ENCODE measurements around the gene BPIFA2. TPM values are rescaled to one million over a fixed set of nuclear protein-coding genes. Genes with fewer than 3 reads are reported as not detected.
A peak's percentile ranks its signal among the peaks of the same experiment; 100 is the strongest.

The BPIFA2 gene
- total RNA-seq, 1 donor from 2014 or later = not detected

- peak in 1 of 2 donors; percentile 85 for DNase-seq (ENCODE audit: extremely low spot score in 2 of 2)
- H3K27ac ChIP-seq = no peak overlapping the region
- intact Hi-C loops (cut with DNase I) = no loop called here
- no peaks in the 10 kb centered on the region for H3K36me3 ChIP-seq
- no peaks in the 10 kb centered on the region for H3K27me3 ChIP-seq
- H3K9me3 ChIP-seq = no peaks in the 10 kb centered on the region
- no peaks in the 10 kb centered on the region for H3K4me1 ChIP-seq
- no peak overlapping the region for H3K4me3 ChIP-seq
- TF ChIP-seq POLR2A (IDR thresholded peaks at IDR 0.05) (no peak), POLR2AphosphoS5 (IDR thresholded peaks at IDR 0.05; ENCODE audit: insufficient read depth in 1 of 2, low read depth in 1 of 2) (no peak)
- TF ChIP-seq, protein P1, sequence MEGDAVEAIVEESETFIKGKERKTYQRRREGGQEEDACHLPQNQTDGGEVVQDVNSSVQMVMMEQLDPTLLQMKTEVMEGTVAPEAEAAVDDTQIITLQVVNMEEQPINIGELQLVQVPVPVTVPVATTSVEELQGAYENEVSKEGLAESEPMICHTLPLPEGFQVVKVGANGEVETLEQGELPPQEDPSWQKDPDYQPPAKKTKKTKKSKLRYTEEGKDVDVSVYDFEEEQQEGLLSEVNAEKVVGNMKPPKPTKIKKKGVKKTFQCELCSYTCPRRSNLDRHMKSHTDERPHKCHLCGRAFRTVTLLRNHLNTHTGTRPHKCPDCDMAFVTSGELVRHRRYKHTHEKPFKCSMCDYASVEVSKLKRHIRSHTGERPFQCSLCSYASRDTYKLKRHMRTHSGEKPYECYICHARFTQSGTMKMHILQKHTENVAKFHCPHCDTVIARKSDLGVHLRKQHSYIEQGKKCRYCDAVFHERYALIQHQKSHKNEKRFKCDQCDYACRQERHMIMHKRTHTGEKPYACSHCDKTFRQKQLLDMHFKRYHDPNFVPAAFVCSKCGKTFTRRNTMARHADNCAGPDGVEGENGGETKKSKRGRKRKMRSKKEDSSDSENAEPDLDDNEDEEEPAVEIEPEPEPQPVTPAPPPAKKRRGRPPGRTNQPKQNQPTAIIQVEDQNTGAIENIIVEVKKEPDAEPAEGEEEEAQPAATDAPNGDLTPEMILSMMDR (IDR thresholded peaks at IDR 0.05) = no peak
These were observed 9.1 kb upstream of the BPIFA2 start for GRCh38 chr20:33158637-33159385.

DNA sequence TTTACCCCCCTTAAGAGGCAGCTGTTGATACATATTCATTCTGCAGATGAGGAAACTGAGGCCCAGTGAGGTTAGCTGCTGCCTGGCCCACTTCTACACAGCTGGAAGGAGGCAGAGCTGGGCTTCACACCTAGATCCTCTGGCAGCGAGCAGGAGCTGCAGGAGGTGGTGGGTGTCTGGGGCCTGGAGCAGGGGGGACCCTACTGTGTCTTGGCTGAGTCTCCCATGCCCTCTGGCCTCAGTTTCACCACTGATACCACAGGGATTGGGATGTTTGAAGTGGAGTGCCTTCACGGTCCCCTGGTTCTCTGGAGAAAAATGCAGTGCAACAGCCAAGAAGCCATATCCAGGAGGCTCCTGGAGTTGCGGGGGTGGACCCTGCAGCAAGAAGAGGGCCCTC is 8.2 kb upstream of the BPIFA2 start:
- intact Hi-C loops (cut with DNase I) = no loop called here
- Histone ChIP-seq H3K4me3 (no peak overlapping the region), H3K4me1 (no peaks in the 10 kb centered on the region), H3K36me3 (no peaks in the 10 kb centered on the region), H3K27me3 (no peaks in the 10 kb centered on the region), H3K27ac (no peak overlapping the region), H3K9me3 (no peaks in the 10 kb centered on the region)
- no peak for DNase-seq (ENCODE audit: extremely low spot score in 2 of 2)
- TF ChIP-seq POLR2A (IDR thresholded peaks at IDR 0.05) = no peak
- TF ChIP-seq POLR2AphosphoS5 (IDR thresholded peaks at IDR 0.05; ENCODE audit: insufficient read depth in 1 of 2, low read depth in 1 of 2) = no peak
- TF ChIP-seq, protein P1 (IDR thresholded peaks at IDR 0.05) = no peak

DNA sequence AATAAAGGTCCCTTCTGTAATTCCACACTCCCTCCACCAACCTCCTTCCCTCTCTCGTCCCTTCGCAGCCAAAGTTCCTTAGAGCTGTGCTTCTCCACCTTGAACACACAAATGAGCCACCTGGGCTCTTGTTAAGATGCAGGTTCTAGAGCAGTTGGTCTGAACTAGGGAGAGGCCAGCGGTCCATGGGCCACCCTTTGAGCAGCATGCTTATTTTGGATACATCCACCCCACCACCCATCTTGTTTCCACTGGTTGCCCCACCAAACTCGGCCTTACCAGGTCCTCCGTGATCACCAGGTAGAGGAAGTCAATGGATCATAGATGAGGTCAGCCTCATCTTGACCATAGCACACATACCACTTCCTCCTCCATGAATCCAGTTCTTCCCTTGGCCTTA is 7.3 kb upstream of the BPIFA2 start:
- Histone ChIP-seq H3K9me3 (no peaks in the 10 kb centered on the region), H3K27me3 (no peaks in the 10 kb centered on the region), H3K4me1 (no peaks in the 10 kb centered on the region), H3K4me3 (no peak overlapping the region), H3K36me3 (no peaks in the 10 kb centered on the region), H3K27ac (no peak overlapping the region)
- DNase-seq (ENCODE audit: extremely low spot score in 2 of 2) = peak in 1 of 2 donors; percentile 55
- intact Hi-C loops (cut with DNase I) = no loop called here
- TF ChIP-seq POLR2AphosphoS5 (IDR thresholded peaks at IDR 0.05; ENCODE audit: insufficient read depth in 1 of 2, low read depth in 1 of 2) = no peak
- TF ChIP-seq, protein P1 (IDR thresholded peaks at IDR 0.05) = no peak
- no peak for TF ChIP-seq POLR2A (IDR thresholded peaks at IDR 0.05)

DNA sequence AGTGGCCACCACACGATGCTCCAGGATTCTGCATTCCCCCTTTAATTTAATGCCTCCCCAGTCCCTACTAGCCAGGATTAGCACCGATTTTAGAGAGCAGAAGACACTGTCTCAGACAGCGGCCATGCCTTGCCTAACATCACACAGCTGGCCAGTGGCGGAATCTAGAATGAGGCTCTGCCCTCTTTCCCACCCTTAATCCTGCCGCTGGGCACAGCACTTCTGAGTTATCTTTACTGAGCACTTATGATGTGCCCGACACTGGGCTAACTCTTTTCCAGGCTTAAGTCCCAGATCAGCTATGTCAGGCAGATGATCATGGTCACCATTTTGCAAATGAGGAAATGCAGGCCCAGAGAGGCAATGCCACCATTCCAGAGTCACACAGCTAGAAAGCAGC is 5.6 kb upstream of the BPIFA2 start:
- intact Hi-C loops (cut with DNase I) = no loop called here
- H3K27ac ChIP-seq = no peak overlapping the region
- no peak for DNase-seq (ENCODE audit: extremely low spot score in 2 of 2)
- H3K4me3 ChIP-seq = no peak overlapping the region
- H3K27me3 ChIP-seq = no peaks in the 10 kb centered on the region
- no peaks in the 10 kb centered on the region for H3K9me3 ChIP-seq
- TF ChIP-seq, protein P1 (IDR thresholded peaks at IDR 0.05) = no peak
- TF ChIP-seq POLR2A (IDR thresholded peaks at IDR 0.05) (no peak), POLR2AphosphoS5 (IDR thresholded peaks at IDR 0.05; ENCODE audit: insufficient read depth in 1 of 2, low read depth in 1 of 2) (no peak)
- H3K36me3 ChIP-seq = no peaks in the 10 kb centered on the region
- no peaks in the 10 kb centered on the region for H3K4me1 ChIP-seq

DNA sequence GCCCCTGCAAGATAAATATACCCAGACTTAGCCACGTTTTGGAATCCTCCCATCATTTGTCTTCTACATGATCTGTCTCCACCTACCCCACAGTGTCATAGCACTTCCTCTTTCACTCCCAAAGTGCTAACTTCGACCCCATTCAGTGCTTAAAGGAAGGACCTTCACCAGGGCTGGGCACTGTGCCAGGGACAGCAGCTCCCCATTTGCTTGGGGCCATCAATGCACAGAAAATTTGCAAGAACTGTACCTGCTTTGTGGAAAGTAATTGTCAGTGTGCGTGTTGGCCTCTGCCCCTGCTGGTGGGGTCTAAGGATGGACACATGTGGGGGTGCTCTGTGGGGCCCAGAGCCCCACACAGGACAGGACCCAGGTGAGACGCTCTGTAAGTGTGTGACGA is 5.2 kb upstream of the BPIFA2 start:
- Histone ChIP-seq H3K27me3 (no peaks in the 10 kb centered on the region), H3K4me1 (no peaks in the 10 kb centered on the region), H3K9me3 (no peaks in the 10 kb centered on the region), H3K27ac (no peak overlapping the region), H3K36me3 (no peaks in the 10 kb centered on the region), H3K4me3 (no peak overlapping the region)
- intact Hi-C loops (cut with DNase I) = no loop called here
- peak in 1 of 2 donors; percentile 61 for DNase-seq (ENCODE audit: extremely low spot score in 2 of 2)
- TF ChIP-seq POLR2AphosphoS5 (IDR thresholded peaks at IDR 0.05; ENCODE audit: insufficient read depth in 1 of 2, low read depth in 1 of 2) (no peak), POLR2A (IDR thresholded peaks at IDR 0.05) (no peak)
- TF ChIP-seq, protein P1 (IDR thresholded peaks at IDR 0.05) = no peak
